GM12865 (cell line): Measurements from ENCODE around the gene CFAP61.

Experiments used
- DNase-seq: peaks from one replicate; pipeline ENCODE4 v3.0.0; 2010; ENCODE audit warnings: low read depth
- H3K4me3 ChIP-seq: 2 replicates; pipeline ENCODE4 v1.5.1; 2011; ENCODE audit warnings: mild to moderate bottlenecking, low read depth, low read length, control low read depth
- TF ChIP-seq, protein P1 (sequence below): IDR thresholded peaks from 2 replicates; pipeline ENCODE4 v1.5.1; 2011; ENCODE audit warnings: low read length, control low read depth, low read depth, inconsistent platforms; ENCODE audit not compliant: insufficient read depth; ENCODE audit errors: missing control alignments

Gene CFAP61

DNA sequence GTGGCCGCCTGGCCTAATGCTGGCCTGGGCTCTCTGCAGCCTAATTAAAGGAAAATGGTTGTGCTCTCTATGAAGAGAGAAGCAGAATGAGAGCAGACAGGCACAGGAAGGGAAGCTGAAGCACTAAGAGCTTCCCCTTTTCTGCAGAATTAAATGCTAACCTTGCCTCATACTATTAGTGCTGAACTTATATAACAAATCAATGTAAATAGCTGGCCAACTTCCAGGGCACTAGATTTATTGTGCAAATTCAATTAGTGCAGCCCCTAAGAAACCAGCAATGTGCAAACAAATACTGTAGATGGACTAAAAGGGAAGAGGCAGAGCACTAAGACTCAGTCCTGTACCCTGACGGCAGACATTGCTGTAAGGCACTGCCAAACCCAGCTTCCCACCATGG is 279.5 kb downstream of the CFAP61 start:
- no peak overlapping the region for H3K4me3 ChIP-seq
- TF ChIP-seq, protein P1, sequence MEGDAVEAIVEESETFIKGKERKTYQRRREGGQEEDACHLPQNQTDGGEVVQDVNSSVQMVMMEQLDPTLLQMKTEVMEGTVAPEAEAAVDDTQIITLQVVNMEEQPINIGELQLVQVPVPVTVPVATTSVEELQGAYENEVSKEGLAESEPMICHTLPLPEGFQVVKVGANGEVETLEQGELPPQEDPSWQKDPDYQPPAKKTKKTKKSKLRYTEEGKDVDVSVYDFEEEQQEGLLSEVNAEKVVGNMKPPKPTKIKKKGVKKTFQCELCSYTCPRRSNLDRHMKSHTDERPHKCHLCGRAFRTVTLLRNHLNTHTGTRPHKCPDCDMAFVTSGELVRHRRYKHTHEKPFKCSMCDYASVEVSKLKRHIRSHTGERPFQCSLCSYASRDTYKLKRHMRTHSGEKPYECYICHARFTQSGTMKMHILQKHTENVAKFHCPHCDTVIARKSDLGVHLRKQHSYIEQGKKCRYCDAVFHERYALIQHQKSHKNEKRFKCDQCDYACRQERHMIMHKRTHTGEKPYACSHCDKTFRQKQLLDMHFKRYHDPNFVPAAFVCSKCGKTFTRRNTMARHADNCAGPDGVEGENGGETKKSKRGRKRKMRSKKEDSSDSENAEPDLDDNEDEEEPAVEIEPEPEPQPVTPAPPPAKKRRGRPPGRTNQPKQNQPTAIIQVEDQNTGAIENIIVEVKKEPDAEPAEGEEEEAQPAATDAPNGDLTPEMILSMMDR = no peak
- no peak for DNase-seq

DNA sequence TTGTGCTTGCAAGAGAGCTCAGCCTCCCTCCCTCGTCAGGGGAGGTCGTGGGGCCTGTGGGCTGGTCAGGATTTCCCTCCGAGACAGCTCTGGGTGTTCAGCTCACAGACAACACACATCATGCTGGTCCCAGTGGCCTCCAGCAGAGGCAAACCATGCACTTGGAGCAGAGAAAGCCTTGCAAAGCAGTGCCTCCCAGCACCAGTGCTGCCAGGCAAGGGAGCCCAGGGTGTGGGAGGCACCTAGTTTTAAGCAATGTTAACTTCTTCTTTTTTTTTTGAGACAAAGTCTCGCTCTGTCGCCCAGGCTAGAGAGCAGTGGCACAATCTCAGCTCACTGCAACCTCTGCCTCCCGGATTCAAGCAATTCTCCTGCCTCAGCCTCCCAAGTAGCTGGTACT is 281.5 kb downstream of the CFAP61 start:
- no peak overlapping the region for H3K4me3 ChIP-seq
- TF ChIP-seq, protein P1 = no peak
- DNase-seq = peak; percentile 22

DNA sequence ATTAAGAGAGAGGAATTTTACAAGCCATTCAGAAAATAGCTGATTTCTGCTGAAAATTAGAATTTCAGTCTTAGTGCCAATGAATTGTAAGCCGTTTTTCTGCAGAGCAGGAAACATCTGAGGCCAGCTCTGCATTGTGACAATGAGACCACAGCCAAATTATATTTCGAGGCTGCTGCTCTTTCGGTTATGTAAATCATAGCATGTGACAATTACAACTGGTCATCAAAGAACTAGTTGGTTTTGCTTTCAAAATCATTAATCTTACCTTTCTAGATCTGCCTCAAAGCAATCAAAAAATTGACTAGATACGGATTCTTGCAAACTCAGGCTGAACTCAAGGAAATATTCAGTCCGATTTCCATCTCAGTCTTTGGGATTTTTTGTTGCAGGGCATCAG is 282.2 kb downstream of the CFAP61 start:
- peak overlapping the region; percentile 48 for H3K4me3 ChIP-seq
- DNase-seq = peak; percentile 83
- TF ChIP-seq, protein P1 = no peak

DNA sequence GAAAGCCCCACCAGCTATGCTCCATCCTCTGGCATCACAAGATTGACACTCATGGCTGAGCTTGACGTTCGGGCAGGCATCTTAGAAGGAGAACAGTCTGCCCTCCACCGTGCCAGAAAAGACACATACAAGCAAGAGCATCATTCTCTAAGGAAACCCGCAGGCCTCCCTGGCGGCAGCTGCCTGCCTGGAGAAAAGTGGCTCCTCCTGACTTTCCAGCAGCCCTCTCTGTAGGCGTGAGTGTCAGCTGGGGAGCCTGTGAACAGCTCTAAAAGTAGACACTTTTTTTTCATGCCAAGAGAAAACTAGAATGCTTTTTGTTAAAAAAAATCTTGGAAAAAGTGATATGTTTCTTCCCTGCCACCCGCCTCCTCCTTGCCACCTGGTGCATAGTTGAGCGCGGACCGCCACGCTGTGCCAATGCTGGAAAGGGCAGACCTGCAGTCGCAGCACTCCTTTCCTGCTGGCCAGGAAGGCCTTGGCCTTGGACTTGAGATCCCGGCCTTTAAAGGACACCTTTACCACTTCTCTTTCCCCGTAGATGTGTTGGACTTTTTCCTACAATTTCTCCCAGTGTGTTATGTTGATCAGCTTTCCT is 285.9 kb downstream of the CFAP61 start:
- DNase-seq = no peak
- TF ChIP-seq, protein P1 = no peak
- no peak overlapping the region for H3K4me3 ChIP-seq

DNA sequence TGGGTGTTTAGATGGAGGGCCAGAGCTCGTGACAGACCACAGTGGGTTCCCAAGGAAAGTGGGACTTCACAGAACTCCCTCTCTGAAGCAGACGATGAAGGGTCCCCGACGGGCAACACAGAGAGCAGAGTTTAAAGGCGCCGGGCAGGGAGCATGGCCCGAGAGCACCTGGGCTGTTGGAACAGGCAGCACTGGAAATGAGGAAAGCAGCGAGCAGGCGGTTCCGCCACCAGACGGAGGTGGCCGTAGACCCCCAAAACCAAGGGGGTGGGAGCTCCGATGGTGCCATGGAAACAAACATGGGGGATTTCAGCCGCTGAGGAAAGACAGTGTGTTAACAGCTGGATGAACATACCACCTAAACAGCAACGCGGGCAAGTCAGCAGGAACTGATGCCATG is 288.1 kb downstream of the CFAP61 start:
- TF ChIP-seq, protein P1 = no peak
- H3K4me3 ChIP-seq = no peak overlapping the region
- DNase-seq = no peak

DNA sequence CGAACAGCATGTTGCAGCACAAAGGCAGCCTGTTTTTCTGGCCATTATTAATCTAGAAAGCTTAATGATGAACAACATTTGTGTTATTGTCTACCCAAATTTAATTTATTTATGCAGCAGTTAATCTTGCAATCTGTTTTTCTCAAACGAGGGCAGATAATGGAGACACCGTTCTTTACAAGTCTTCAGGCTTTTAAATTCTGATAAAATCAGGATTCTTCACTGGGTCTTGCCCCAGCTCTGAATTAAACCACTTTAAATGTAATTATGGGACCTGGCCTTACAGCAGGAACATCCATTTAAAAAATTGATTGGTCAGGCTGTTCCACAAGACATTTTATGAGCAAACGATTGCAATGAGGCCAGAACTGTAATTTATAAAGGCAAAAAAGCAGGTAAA is 289.0 kb downstream of the CFAP61 start:
- H3K4me3 ChIP-seq = no peak overlapping the region
- TF ChIP-seq, protein P1 = no peak
- DNase-seq = no peak

DNA sequence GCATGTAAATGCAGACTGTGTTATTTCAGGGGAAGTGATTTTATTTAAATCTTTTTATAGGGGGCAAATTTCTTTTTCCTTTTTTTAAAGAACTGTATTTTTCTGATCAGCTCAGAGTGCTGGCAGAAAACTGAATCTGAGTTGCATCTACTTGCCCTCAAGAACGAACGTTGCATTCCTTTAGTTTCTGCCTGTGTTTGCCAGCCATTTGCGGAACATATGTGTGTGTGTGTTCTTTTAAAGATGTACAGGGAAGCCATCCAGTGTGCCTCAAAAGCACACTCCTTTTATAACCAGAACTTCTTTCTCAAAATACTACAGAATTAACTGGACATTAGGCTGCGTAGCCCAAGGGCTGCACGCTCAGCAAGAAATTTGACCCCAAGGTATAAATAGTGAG is 289.7 kb downstream of the CFAP61 start:
- no peak overlapping the region for H3K4me3 ChIP-seq
- no peak for DNase-seq
- TF ChIP-seq, protein P1 = no peak
